Measurements from ENCODE around the gene MTMR12. TPM values are rescaled to one million over a fixed set of nuclear protein-coding genes. Genes with fewer than 3 reads are reported as not detected.
"Not testable (repeated sequence)": the region's sequence is repeated elsewhere in the genome, so short reads cannot be mapped to it uniquely, and the experiment has no call there.

Gene MTMR12
- total and polyA plus RNA-seq, 2 donors from 2014 or later, result 9.3 to 52.8 TPM

DNA sequence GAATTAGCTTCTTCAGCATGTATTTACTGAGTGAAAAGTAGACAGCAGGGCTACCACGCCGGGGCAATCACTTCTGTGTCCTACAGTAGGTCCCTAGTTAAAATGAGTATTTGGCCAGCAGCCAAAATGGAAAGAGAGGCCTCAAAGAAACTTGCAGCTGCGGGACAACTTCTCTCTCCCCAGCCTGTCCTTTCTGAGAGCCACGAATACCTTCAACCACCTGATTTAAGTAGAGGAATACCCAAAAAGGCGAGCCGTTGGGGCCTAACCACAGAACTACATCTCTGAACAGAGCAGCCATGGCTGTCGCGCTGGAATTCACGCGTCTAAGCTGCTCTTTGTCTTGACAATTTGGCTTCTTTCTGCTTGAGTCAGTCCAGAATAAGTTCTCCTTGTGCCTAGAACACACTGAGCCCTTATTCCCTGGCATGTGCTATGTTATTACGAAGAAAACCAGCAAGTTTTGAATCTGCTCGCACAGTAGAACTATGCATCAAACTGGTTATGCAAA is 94.8 kb downstream of the MTMR12 start:
- Histone ChIP-seq H3K27me3 (ENCODE audit: control insufficient read depth, insufficient read depth, low read length) (no peaks in the 10 kb centered on the region), H3K4me1 (ENCODE audit: control insufficient read depth in 2 of 3, insufficient read depth in 2 of 3, low read depth in 1 of 3, low read length in 3 of 3) (no peaks in the 10 kb centered on the region), H3K4me3 (ENCODE audit: low read length in 3 of 3) (no peak overlapping the region), H3K27ac (ENCODE audit: low read depth in 2 of 2, low read length in 2 of 2) (no peak overlapping the region), H3K9me3 (ENCODE audit: control insufficient read depth in 2 of 3, insufficient read depth in 1 of 3, low read length in 3 of 3) (no peaks in the 10 kb centered on the region), H3K9ac (ENCODE audit: low read length in 3 of 3) (no peak overlapping the region), H3K36me3 (ENCODE audit: control insufficient read depth in 2 of 3, insufficient read depth in 3 of 3, low read length in 3 of 3) (no peaks in the 10 kb centered on the region)
- FAIRE-seq, result no peak
- TF ChIP-seq, protein P1, sequence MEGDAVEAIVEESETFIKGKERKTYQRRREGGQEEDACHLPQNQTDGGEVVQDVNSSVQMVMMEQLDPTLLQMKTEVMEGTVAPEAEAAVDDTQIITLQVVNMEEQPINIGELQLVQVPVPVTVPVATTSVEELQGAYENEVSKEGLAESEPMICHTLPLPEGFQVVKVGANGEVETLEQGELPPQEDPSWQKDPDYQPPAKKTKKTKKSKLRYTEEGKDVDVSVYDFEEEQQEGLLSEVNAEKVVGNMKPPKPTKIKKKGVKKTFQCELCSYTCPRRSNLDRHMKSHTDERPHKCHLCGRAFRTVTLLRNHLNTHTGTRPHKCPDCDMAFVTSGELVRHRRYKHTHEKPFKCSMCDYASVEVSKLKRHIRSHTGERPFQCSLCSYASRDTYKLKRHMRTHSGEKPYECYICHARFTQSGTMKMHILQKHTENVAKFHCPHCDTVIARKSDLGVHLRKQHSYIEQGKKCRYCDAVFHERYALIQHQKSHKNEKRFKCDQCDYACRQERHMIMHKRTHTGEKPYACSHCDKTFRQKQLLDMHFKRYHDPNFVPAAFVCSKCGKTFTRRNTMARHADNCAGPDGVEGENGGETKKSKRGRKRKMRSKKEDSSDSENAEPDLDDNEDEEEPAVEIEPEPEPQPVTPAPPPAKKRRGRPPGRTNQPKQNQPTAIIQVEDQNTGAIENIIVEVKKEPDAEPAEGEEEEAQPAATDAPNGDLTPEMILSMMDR (IDR thresholded peaks at IDR 0.05; ENCODE audit: borderline replicate concordance, extremely low read depth, insufficient read depth), result no peak
- peak in 2 of 5 donors; percentile 37 to 66 for DNase-seq
- intact Hi-C loops (cut with DNase I), result no loop called here

DNA sequence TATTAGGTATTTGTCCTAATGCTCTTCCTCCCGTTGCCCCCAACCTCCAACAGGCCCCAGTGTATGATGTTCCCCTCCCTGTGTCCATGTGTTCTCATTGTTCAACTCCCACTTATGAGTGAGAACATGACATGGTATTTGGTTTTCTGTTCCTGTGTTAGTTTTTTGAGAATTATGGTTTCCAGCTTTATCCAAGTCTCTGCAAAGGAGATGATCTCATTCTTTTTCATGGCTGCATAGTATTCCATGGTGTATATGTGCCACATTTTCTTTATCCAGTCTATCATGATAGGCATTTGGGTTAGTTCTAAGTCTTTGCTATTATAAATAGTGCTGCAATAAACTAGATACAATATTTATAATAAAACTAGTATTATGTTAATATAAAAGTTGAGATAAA is 98.4 kb downstream of the MTMR12 start:
- H3K9ac ChIP-seq (ENCODE audit: low read length in 3 of 3); intact Hi-C loops (cut with DNase I); DNase-seq; H3K27ac ChIP-seq (ENCODE audit: low read depth in 2 of 2, low read length in 2 of 2); H3K36me3 ChIP-seq (ENCODE audit: control insufficient read depth in 2 of 3, insufficient read depth in 3 of 3, low read length in 3 of 3); H3K4me1 ChIP-seq (ENCODE audit: control insufficient read depth in 2 of 3, insufficient read depth in 2 of 3, low read depth in 1 of 3, low read length in 3 of 3); H3K27me3 ChIP-seq (ENCODE audit: control insufficient read depth, insufficient read depth, low read length); H3K4me3 ChIP-seq (ENCODE audit: low read length in 3 of 3); H3K9me3 ChIP-seq (ENCODE audit: control insufficient read depth in 2 of 3, insufficient read depth in 1 of 3, low read length in 3 of 3); FAIRE-seq: not testable (repeated sequence)

DNA sequence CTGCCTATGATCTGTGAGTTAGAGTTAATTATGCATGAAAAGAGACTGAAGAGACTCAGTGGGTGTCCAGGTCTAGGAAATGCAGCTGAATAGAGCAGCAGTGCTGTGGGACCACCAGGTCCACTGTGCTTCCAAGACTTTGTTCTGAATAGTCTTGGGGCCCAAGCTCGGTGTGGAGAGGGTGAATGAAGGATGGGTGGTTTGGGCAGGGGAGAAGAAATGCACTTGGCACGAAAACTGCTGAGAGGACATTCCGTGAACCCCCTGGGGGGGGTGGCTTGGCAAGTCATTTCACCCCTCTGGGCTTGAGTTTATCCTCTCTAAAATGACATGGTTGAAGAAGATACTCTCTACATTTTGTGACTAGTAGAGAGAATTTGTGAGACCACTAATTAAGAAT is 102.6 kb downstream of the MTMR12 start:
- Histone ChIP-seq H3K27me3 (ENCODE audit: control insufficient read depth, insufficient read depth, low read length) (no peaks in the 10 kb centered on the region), H3K9me3 (ENCODE audit: control insufficient read depth in 2 of 3, insufficient read depth in 1 of 3, low read length in 3 of 3) (no peaks in the 10 kb centered on the region), H3K9ac (ENCODE audit: low read length in 3 of 3) (no peak overlapping the region), H3K4me1 (ENCODE audit: control insufficient read depth in 2 of 3, insufficient read depth in 2 of 3, low read depth in 1 of 3, low read length in 3 of 3) (no peaks in the 10 kb centered on the region), H3K36me3 (ENCODE audit: control insufficient read depth in 2 of 3, insufficient read depth in 3 of 3, low read length in 3 of 3) (no peaks in the 10 kb centered on the region), H3K4me3 (ENCODE audit: low read length in 3 of 3) (no peak overlapping the region), H3K27ac (ENCODE audit: low read depth in 2 of 2, low read length in 2 of 2) (no peak overlapping the region)
- TF ChIP-seq, protein P1 (IDR thresholded peaks at IDR 0.05; ENCODE audit: borderline replicate concordance, extremely low read depth, insufficient read depth), result no peak
- DNase-seq, result no peak
- FAIRE-seq, result no peak
- intact Hi-C loops (cut with DNase I), result no loop called here

DNA sequence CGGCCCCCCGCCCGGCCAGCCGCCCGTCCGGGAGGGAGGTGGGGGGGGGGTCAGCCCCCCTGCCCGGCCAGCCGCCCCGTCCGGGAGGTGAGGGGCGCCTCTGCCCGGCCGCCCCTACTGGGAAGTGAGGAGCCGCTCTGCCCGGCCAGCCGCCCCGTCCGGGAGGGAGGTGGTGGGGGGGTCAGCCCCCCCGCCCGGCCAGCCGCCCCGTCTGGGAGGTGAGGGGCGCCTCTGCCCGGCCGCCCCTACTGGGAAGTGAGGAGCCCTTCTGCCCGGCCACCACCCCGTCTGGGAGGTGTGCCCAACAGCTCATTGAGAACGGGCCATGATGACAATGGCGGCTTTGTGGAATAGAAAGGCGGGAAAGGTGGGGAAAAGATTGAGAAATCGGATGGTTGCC is 103.9 kb downstream of the MTMR12 start:
- DNase-seq, result not testable (repeated sequence)

DNA sequence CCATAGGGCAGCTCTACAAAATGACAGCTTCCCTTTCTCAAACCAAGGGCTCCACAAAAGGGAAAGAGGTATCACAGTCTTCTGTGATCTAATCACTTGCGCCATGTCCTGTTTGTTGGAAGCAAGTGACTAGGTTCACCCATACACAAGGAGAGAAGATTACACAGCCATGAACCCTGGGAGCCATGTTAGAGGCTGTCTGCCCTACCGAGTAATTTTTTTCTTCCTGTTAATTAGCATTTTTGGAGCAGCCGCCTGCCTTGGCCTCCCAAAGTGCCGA is 105.4 kb downstream of the MTMR12 start:
- no peak for FAIRE-seq
- no peaks in the 10 kb centered on the region for H3K27me3 ChIP-seq (ENCODE audit: control insufficient read depth, insufficient read depth, low read length)
- no peaks in the 10 kb centered on the region for H3K9me3 ChIP-seq (ENCODE audit: control insufficient read depth in 2 of 3, insufficient read depth in 1 of 3, low read length in 3 of 3)
- intact Hi-C loops (cut with DNase I), result no loop called here
- no peak for DNase-seq
- no peak overlapping the region for H3K4me3 ChIP-seq (ENCODE audit: low read length in 3 of 3)
- no peak overlapping the region for H3K9ac ChIP-seq (ENCODE audit: low read length in 3 of 3)
- no peak overlapping the region for H3K27ac ChIP-seq (ENCODE audit: low read depth in 2 of 2, low read length in 2 of 2)
- no peaks in the 10 kb centered on the region for H3K36me3 ChIP-seq (ENCODE audit: control insufficient read depth in 2 of 3, insufficient read depth in 3 of 3, low read length in 3 of 3)
- no peaks in the 10 kb centered on the region for H3K4me1 ChIP-seq (ENCODE audit: control insufficient read depth in 2 of 3, insufficient read depth in 2 of 3, low read depth in 1 of 3, low read length in 3 of 3)
- TF ChIP-seq, protein P1 (IDR thresholded peaks at IDR 0.05; ENCODE audit: borderline replicate concordance, extremely low read depth, insufficient read depth), result no peak

More for the DNA sequence above, 103.9 kb downstream of the MTMR12 start:
- H3K27me3 ChIP-seq (ENCODE audit: control insufficient read depth, insufficient read depth, low read length); H3K9ac ChIP-seq (ENCODE audit: low read length in 3 of 3); intact Hi-C loops (cut with DNase I); H3K36me3 ChIP-seq (ENCODE audit: control insufficient read depth in 2 of 3, insufficient read depth in 3 of 3, low read length in 3 of 3); FAIRE-seq; H3K4me3 ChIP-seq (ENCODE audit: low read length in 3 of 3); H3K4me1 ChIP-seq (ENCODE audit: control insufficient read depth in 2 of 3, insufficient read depth in 2 of 3, low read depth in 1 of 3, low read length in 3 of 3); H3K27ac ChIP-seq (ENCODE audit: low read depth in 2 of 2, low read length in 2 of 2); H3K9me3 ChIP-seq (ENCODE audit: control insufficient read depth in 2 of 3, insufficient read depth in 1 of 3, low read length in 3 of 3): not testable (repeated sequence)

Measured in kidney (tissue), 14 donors.